Glutamatergic neuron (in vitro differentiated cells): ENCODE results near the gene PCDHGB4. TPM values are rescaled to one million over a fixed set of nuclear protein-coding genes. Genes with fewer than 3 reads are reported as not detected.
"Not testable (repeated sequence)": the region's sequence is repeated elsewhere in the genome, so short reads cannot be mapped to it uniquely, and the experiment has no call there.

Experiments
- DNase-seq: peaks from one replicate; pipeline ENCODE4 v3.0.0; 2022
- H3K27ac Mint-ChIP-seq: one replicate; pipeline ENCODE4 v1.8.0; 2020; ENCODE audit warnings: mild to moderate bottlenecking, mixed read lengths, inconsistent platforms; ENCODE audit not compliant: unreplicated experiment
- H3K27me3 Mint-ChIP-seq: one replicate; pipeline ENCODE4 v1.8.0; 2020; ENCODE audit warnings: mild to moderate bottlenecking, moderate library complexity, mixed read lengths, inconsistent platforms; ENCODE audit not compliant: unreplicated experiment
- H3K36me3 Mint-ChIP-seq: one replicate; pipeline ENCODE4 v1.8.0; 2020; ENCODE audit warnings: mild to moderate bottlenecking, mixed read lengths, inconsistent platforms; ENCODE audit not compliant: unreplicated experiment
- H3K4me1 Mint-ChIP-seq: one replicate; pipeline ENCODE4 v1.8.0; 2020; ENCODE audit warnings: mild to moderate bottlenecking, low read depth, mixed read lengths, inconsistent platforms; ENCODE audit not compliant: unreplicated experiment
- H3K4me3 Mint-ChIP-seq: one replicate; pipeline ENCODE4 v1.8.0; 2020; ENCODE audit warnings: mild to moderate bottlenecking, mixed read lengths, inconsistent platforms; ENCODE audit not compliant: unreplicated experiment
- H3K9me3 Mint-ChIP-seq: one replicate; pipeline ENCODE4 v1.8.0; 2020; ENCODE audit warnings: mild to moderate bottlenecking, moderate library complexity, mixed read lengths, inconsistent platforms; ENCODE audit not compliant: unreplicated experiment
- long read RNA-seq: library from polyadenylated mRNA; unstranded; transcript quantifications from one replicate; pipeline ENCODE4 v2.0.0, GENCODE V29; 2020; ENCODE audit not compliant: unreplicated experiment
- total RNA-seq: library from RNA; stranded (reverse); fragmentation: NEBNext Ultra II Directional; extraction: Animal tissue kit (Norgen Biotek cat#: 25700); gene quantifications from one replicate; pipeline ENCODE4 v1.2.1, GENCODE V29; 2021; ENCODE audit not compliant: unreplicated experiment
- TF ChIP-seq, protein P1 (sequence below): fragments of 200-600 bp; sonication (generic); IDR thresholded peaks from one replicate; pipeline ENCODE4 v1.5.0; 2021; ENCODE audit not compliant: partially characterized antibody, unreplicated experiment

PCDHGB4 gene
- total RNA-seq: 40.8 TPM
- long read RNA-seq, full-length matches to known transcripts: 2 of 2 reads
- long read RNA-seq, partial matches to known transcripts: 0 of 2 reads
- long read RNA-seq, other reads (novel, unspliced or antisense): 0 of 2 reads

DNA sequence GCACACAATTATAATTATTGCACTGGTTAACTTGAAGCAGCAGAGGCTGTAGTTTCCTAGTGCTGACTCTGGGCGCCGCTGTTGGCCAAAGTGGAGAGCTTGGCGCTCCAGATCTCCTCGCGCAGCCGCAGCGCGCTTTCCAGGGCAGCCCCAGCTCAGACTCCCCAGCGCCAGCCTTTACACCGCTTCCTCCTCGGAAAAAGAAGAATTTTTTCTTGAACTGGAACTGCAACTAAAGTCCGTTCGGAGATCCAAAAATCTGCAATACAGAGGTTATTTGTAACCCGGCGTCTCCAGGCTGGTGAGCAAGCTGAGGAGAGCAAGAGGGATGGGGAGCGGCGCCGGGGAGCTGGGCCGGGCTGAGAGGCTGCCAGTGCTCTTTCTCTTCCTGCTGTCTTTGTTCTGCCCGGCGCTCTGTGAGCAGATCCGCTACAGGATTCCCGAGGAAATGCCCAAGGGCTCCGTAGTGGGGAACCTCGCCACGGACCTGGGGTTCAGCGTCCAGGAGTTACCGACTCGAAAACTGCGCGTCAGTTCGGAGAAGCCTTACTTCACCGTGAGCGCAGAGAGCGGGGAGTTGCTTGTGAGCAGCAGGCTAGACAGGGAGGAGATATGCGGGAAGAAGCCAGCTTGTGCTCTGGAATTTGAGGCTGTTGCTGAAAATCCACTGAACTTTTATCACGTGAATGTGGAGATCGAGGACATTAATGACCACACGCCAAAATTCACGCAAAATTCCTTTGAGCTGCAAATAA is at the start of gene PCDHGB4:
TSS of gene PCDHGB4 (plus strand) at position 142 of the 755 bp plus-strand sequence. CDS start at position 329, 187 bp downstream.
- peak within 1 kb of the TSS; percentile 84 for H3K27ac Mint-ChIP-seq
- DNase-seq: peak; percentile 75
- H3K27me3 Mint-ChIP-seq, H3K4me1 Mint-ChIP-seq: not testable (repeated sequence)
- peaks cover 75% of the 10 kb centered on the region for H3K36me3 Mint-ChIP-seq
- TF ChIP-seq, protein P1, sequence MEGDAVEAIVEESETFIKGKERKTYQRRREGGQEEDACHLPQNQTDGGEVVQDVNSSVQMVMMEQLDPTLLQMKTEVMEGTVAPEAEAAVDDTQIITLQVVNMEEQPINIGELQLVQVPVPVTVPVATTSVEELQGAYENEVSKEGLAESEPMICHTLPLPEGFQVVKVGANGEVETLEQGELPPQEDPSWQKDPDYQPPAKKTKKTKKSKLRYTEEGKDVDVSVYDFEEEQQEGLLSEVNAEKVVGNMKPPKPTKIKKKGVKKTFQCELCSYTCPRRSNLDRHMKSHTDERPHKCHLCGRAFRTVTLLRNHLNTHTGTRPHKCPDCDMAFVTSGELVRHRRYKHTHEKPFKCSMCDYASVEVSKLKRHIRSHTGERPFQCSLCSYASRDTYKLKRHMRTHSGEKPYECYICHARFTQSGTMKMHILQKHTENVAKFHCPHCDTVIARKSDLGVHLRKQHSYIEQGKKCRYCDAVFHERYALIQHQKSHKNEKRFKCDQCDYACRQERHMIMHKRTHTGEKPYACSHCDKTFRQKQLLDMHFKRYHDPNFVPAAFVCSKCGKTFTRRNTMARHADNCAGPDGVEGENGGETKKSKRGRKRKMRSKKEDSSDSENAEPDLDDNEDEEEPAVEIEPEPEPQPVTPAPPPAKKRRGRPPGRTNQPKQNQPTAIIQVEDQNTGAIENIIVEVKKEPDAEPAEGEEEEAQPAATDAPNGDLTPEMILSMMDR: peak; percentile 63
- H3K9me3 Mint-ChIP-seq: peaks cover 43% of the 10 kb centered on the region
- peak within 1 kb of the TSS; percentile 86 for H3K4me3 Mint-ChIP-seq

DNA sequence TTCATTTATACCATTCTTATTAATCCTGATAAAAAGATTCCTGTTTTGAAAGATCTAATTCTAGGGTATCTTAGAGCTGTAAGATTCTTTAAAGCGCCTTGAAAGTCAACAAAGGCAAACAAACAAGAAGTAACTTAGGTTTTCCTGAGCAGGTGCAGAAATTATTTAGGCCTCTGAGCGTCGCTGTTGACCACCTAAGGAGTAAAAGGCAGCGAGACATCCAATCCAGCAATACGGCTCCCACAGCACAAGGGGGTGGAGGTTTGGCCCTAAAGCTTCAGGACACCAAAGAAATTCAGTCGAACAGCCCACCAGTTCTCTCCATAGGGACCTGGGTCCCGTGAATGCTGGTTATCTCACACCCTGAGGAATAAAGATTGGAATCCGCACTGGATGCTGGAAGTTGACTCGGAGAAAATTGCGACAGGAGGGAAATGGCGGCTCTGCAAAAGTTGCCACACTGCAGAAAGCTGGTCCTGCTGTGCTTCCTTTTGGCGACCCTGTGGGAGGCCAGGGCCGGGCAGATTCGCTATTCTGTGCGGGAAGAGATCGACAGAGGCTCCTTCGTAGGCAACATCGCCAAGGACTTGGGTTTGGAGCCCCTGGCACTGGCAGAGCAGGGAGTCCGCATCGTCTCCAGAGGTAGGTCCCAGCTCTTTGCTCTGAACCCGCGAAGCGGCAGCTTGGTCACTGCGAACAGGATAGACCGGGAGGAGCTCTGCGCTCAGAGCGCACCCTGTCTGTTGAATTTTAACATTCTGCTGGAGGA is 48.8 kb upstream of the PCDHGB4 start, which contains the start of gene PCDHGA2:
TSS of gene PCDHGA2 (plus strand) at position 223 of the 769 bp plus-strand sequence.
- Mint-ChIP-seq H3K27ac (no peak within 1 kb of the TSS), H3K4me1 (no peaks in the 10 kb centered on the region)

DNA sequence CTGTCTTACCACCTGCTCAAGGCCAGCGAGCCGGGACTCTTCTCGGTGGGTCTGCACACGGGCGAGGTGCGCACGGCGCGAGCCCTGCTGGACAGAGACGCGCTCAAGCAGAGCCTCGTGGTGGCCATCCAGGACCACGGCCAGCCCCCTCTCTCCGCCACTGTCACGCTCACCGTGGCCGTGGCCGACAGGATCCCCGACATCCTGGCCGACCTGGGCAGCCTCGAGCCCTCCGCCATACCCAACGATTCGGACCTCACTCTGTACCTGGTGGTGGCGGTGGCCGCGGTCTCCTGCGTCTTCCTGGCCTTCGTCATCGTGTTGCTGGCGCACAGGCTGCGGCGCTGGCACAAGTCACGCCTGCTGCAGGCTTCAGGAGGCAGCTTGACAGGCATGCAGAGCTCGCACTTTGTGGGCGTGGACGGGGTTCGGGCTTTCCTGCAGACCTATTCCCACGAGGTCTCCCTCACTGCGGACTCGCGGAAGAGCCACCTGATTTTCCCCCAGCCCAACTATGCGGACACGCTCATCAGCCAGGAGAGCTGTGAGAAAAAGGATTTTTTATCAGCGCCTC is 46.6 kb upstream of the PCDHGB4 start:
- Mint-ChIP-seq H3K9me3 (peaks cover 24% of the 10 kb centered on the region), H3K36me3 (peaks cover 62% of the 10 kb centered on the region)
- not testable (repeated sequence) for DNase-seq, H3K27me3 Mint-ChIP-seq, H3K4me3 Mint-ChIP-seq, H3K27ac Mint-ChIP-seq, H3K4me1 Mint-ChIP-seq

More for the DNA sequence above, 48.8 kb upstream of the PCDHGB4 start, which contains the start of gene PCDHGA2:
- Mint-ChIP-seq H3K27me3 (peaks cover 3% of the 10 kb centered on the region), H3K4me3 (no peak within 1 kb of the TSS), H3K36me3 (peaks cover 53% of the 10 kb centered on the region), H3K9me3 (peaks cover 19% of the 10 kb centered on the region)
- no peak for DNase-seq
- TF ChIP-seq, protein P1: no peak

DNA sequence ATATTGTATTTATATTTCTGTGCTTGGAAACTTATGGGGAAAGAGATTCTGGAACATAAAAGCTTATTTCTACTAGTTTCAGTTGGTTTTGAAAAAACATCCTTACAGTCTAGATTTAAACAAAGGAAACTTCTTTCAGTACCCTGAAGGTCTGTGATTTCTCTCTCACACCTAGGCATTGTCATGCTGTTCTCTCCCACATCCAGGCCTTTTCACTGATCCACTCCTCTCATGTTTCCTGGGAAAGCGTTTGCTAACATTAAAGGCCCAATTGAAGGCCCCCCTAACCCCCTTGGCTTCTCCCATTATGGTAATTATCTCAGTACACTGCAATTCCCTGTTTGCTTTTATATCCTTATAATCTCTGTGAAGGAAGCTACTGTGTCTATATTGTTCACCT is 44.7 kb upstream of the PCDHGB4 start:
- no peak overlapping the region for H3K4me3 Mint-ChIP-seq
- peaks cover 61% of the 10 kb centered on the region for H3K36me3 Mint-ChIP-seq
- no peak for DNase-seq
- H3K9me3 Mint-ChIP-seq: peaks cover 27% of the 10 kb centered on the region
- H3K27me3 Mint-ChIP-seq: peaks cover 3% of the 10 kb centered on the region
- no peaks in the 10 kb centered on the region for H3K4me1 Mint-ChIP-seq
- H3K27ac Mint-ChIP-seq: no peak overlapping the region
- TF ChIP-seq, protein P1: no peak

DNA sequence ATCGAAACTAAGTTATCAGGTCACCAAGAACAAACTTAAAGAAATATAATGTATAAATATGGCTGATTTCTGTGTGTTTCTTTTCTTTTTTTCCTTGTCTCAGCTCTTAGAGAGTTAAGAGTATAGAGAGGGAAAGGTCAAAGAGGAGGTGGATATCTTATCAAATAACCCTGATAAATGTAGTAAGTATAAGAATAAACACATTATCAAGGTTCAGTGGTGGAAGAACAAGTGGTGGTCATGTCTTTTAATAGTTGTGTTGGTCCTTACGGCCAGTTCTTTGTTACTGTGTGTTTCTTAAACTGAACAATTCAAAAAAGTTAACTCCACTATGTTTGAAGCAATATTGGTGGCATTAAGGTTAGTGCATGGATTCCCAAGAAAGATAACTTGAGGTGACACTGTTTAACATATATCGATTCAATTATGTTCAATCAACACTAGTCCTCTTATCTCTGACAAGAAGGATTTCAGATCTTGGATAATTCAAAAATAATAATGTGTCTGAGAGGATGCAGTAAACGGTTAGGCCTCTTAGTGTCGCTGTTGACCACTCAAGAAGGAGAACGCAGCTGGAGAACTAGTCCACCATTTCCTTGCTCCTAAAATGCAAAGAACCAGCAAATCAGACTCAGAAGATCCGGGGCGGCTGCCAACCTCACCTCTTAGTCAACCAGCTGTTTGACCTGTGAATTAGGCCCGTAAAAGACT is 44.1 kb upstream of the PCDHGB4 start, which contains the start of gene PCDHGA3:
TSS of gene PCDHGA3 (plus strand) at position 588 of the 711 bp plus-strand sequence. CDS start 205 bp downstream, outside the sequence.
- no peak for DNase-seq
- peak within 1 kb of the TSS; percentile 81 for H3K4me3 Mint-ChIP-seq
- peak within 1 kb of the TSS; percentile 78 for H3K27ac Mint-ChIP-seq
- TF ChIP-seq, protein P1: no peak
- H3K27me3 Mint-ChIP-seq: peaks cover 3% of the 10 kb centered on the region
- peaks cover 58% of the 10 kb centered on the region for H3K36me3 Mint-ChIP-seq
- H3K4me1 Mint-ChIP-seq: no peaks in the 10 kb centered on the region
- H3K9me3 Mint-ChIP-seq: peaks cover 22% of the 10 kb centered on the region
